ENCODE measurements around the gene CLEC3A.

GRCh38 chr16:78040396-78040795, 18.0 kb downstream of the CLEC3A start:
- TF ChIP-seq CTCF (IDR thresholded peaks at IDR 0.05), result no peak
- TF ChIP-seq ZFX (IDR thresholded peaks at IDR 0.05; ENCODE audit: borderline replicate concordance), result no peak

Measured in 22Rv1 (cell line).